ENCODE measurements around the gene CASK. TPM values are rescaled to one million over a fixed set of nuclear protein-coding genes. Genes with fewer than 3 reads are reported as not detected.

The CASK gene
- total and polyA plus RNA-seq, 4 donors, result 3.6 to 14.8 (median 6.2) TPM

GRCh38 chrX:41779030-41779564, 144.3 kb downstream of the CASK start:
- H3K27me3 ChIP-seq (ENCODE audit: control insufficient read depth in 4 of 4, insufficient read depth in 4 of 4, low read length in 3 of 4), result no peaks in the 10 kb centered on the region
- WGBS, result 72% methylated on average over 1 of the region's 1 CpG
- no peak overlapping the region for H3K27ac ChIP-seq (ENCODE audit: low read depth in 1 of 2, low read length in 2 of 2)
- no peak overlapping the region for H3K9ac ChIP-seq (ENCODE audit: low read depth in 1 of 2, low read length in 2 of 2)
- no peaks in the 10 kb centered on the region for H3K4me1 ChIP-seq (ENCODE audit: control insufficient read depth in 4 of 4, insufficient read depth in 4 of 4, low read length in 3 of 4)
- no peaks in the 10 kb centered on the region for H3K9me3 ChIP-seq (ENCODE audit: control insufficient read depth in 4 of 4, low read length in 3 of 4)
- H3K36me3 ChIP-seq (ENCODE audit: control insufficient read depth in 4 of 4, insufficient read depth in 3 of 4, low read depth in 1 of 4, low read length in 3 of 4), result no peaks in the 10 kb centered on the region
- DNase-seq (ENCODE audit: low spot score), result no peak
- no peak overlapping the region for H3K4me3 ChIP-seq (ENCODE audit: low read depth in 1 of 3, low read length in 3 of 3)
- TF ChIP-seq RAD21 (IDR thresholded peaks at IDR 0.05), result no peak
- TF ChIP-seq ZBTB33 (IDR thresholded peaks at IDR 0.05), result no peak
- TF ChIP-seq SP1 (IDR thresholded peaks at IDR 0.05), result no peak
- TF ChIP-seq FOXA1 (IDR thresholded peaks at IDR 0.05), result no peak
- no peak for TF ChIP-seq EGR1 (IDR thresholded peaks at IDR 0.05; ENCODE audit: low read depth in 2 of 2)
- no peak for TF ChIP-seq TAF1 (conservative IDR thresholded peaks at IDR 0.05)
- TF ChIP-seq FOXA2 (IDR thresholded peaks at IDR 0.05), result no peak
- TF ChIP-seq YY1 (IDR thresholded peaks at IDR 0.05), result no peak
- TF ChIP-seq HNF4A (conservative IDR thresholded peaks at IDR 0.05), result no peak
- no peak for TF ChIP-seq JUND (IDR thresholded peaks at IDR 0.05)
- no peak for TF ChIP-seq NR2F2 (IDR thresholded peaks at IDR 0.05)
- TF ChIP-seq HNF4G (IDR thresholded peaks at IDR 0.05), result no peak
- TF ChIP-seq MAX (IDR thresholded peaks at IDR 0.05), result no peak
- no peak for TF ChIP-seq GABPA (IDR thresholded peaks at IDR 0.05 in 1 of 2, conservative IDR thresholded peaks at IDR 0.05 in 1 of 2)

- no peaks in the 10 kb centered on the region for H3K36me3 ChIP-seq (ENCODE audit: control insufficient read depth in 4 of 4, insufficient read depth in 3 of 4, low read depth in 1 of 4, low read length in 3 of 4)
- TF ChIP-seq SP1 (IDR thresholded peaks at IDR 0.05) (no peak), FOXA1 (IDR thresholded peaks at IDR 0.05) (no peak), RAD21 (IDR thresholded peaks at IDR 0.05) (no peak), MAX (IDR thresholded peaks at IDR 0.05) (no peak), ATF3 (IDR thresholded peaks at IDR 0.05) (no peak), HNF4G (IDR thresholded peaks at IDR 0.05) (no peak), YY1 (IDR thresholded peaks at IDR 0.05) (no peak), TAF1 (conservative IDR thresholded peaks at IDR 0.05) (no peak), NR2F2 (IDR thresholded peaks at IDR 0.05) (no peak), ZBTB33 (IDR thresholded peaks at IDR 0.05) (no peak), GABPA (IDR thresholded peaks at IDR 0.05 in 1 of 2, conservative IDR thresholded peaks at IDR 0.05 in 1 of 2) (no peak), CTCF (IDR thresholded peaks at IDR 0.05; ENCODE audit: low read depth, low read length, missing input control) (no peak), RXRA (IDR thresholded peaks at IDR 0.05) (no peak)
- peaks cover 0 to 4% (median 2%) of the 10 kb centered on the region in 4 donors for H3K4me1 ChIP-seq (ENCODE audit: control insufficient read depth in 4 of 4, insufficient read depth in 4 of 4, low read length in 3 of 4)
- H3K27me3 ChIP-seq (ENCODE audit: control insufficient read depth in 4 of 4, insufficient read depth in 4 of 4, low read length in 3 of 4), result no peaks in the 10 kb centered on the region
- no peak for DNase-seq (ENCODE audit: low spot score)
- H3K9me3 ChIP-seq (ENCODE audit: control insufficient read depth in 4 of 4, low read length in 3 of 4), result no peaks in the 10 kb centered on the region
- no peak overlapping the region for H3K9ac ChIP-seq (ENCODE audit: low read depth in 1 of 2, low read length in 2 of 2)
- H3K27ac ChIP-seq (ENCODE audit: low read depth in 1 of 2, low read length in 2 of 2), result peak overlapping the region; percentile 77 to 88
- H3K4me3 ChIP-seq (ENCODE audit: low read depth in 1 of 3, low read length in 3 of 3), result no peak overlapping the region
Measured at GRCh38 chrX:41761702-41762101, 161.7 kb downstream of the CASK start.
